Renal pelvis (tissue), 4 donors: ENCODE results near the gene RUVBL2. TPM values are rescaled to one million over a fixed set of nuclear protein-coding genes. Genes with fewer than 3 reads are reported as not detected.

Experiments
- DNase-seq: peaks from one replicate; pipeline ENCODE4 v3.0.0-alpha.2; 2013
- polyA plus RNA-seq, 3 donors: library from polyadenylated mRNA; unstranded; fragments of 120-200 nt; gene quantifications; one replicate each; pipeline ENCODE4 v1.2.1, GENCODE V29; 2013; ENCODE audit not compliant: insufficient read length in 3 of 3

The RUVBL2 gene
- polyA plus RNA-seq, 3 donors = 96.2 to 118 (median 101) TPM

GRCh38 chr19:48961673-48962028 lies 32.0 kb upstream of the RUVBL2 start:
- no peak for DNase-seq

- DNase-seq = no peak
Observed at GRCh38 chr19:48962029-48962848, 31.4 kb upstream of the RUVBL2 start.

GRCh38 chr19:48962849-48963165 lies 30.9 kb upstream of the RUVBL2 start:
- DNase-seq = no peak

- peak; percentile 51 for DNase-seq
Observed at GRCh38 chr19:48963371-48964204, 30.1 kb upstream of the RUVBL2 start.

GRCh38 chr19:48964205-48965039 lies 29.3 kb upstream of the RUVBL2 start:
- DNase-seq = no peak

- DNase-seq = peak; percentile 95
Observed at GRCh38 chr19:48965040-48965805, 28.5 kb upstream of the RUVBL2 start, which contains the start of gene FTL. TSS of gene FTL (plus strand) at chr19:48965309. CDS start at chr19:48965508, 199 bp downstream.

GRCh38 chr19:48965806-48966540 lies 27.7 kb upstream of the RUVBL2 start:
- peak; percentile 87 for DNase-seq

- no peak for DNase-seq
Observed at GRCh38 chr19:48966541-48967345, 26.9 kb upstream of the RUVBL2 start.

GRCh38 chr19:48967346-48968178 lies 26.1 kb upstream of the RUVBL2 start:
- no peak for DNase-seq

GRCh38 chr19:48968179-48968661 lies 25.5 kb upstream of the RUVBL2 start:
- no peak for DNase-seq

GRCh38 chr19:48968813-48969218 lies 24.9 kb upstream of the RUVBL2 start:
- no peak for DNase-seq

- DNase-seq = no peak
Observed at GRCh38 chr19:48969276-48970138, 24.2 kb upstream of the RUVBL2 start.

- no peak for DNase-seq
Observed at GRCh38 chr19:48970139-48970766, 23.4 kb upstream of the RUVBL2 start.

GRCh38 chr19:48970923-48971395 lies 22.7 kb upstream of the RUVBL2 start:
- peak; percentile 81 for DNase-seq

- DNase-seq = no peak
Observed at GRCh38 chr19:48975947-48976847, 17.5 kb upstream of the RUVBL2 start.

GRCh38 chr19:48977061-48977460 lies 16.6 kb upstream of the RUVBL2 start:
- DNase-seq = no peak
